Activated CD8-positive, alpha-beta memory T cell treated with anti-CD3 and anti-CD28 coated beads, Interleukin-2, amount 50 U/mL, for 24 hours (primary cell): ENCODE measurements around the gene DYNC1H1.

Experiments
- DNase-seq: peaks from one replicate; pipeline ENCODE4 v3.0.0-alpha.2; 2020; ENCODE audit errors: extremely low read depth

The DYNC1H1 gene

GRCh38 chr14:102035914-102036313, 71.5 kb downstream of the DYNC1H1 start:
- no peak for DNase-seq

DNA sequence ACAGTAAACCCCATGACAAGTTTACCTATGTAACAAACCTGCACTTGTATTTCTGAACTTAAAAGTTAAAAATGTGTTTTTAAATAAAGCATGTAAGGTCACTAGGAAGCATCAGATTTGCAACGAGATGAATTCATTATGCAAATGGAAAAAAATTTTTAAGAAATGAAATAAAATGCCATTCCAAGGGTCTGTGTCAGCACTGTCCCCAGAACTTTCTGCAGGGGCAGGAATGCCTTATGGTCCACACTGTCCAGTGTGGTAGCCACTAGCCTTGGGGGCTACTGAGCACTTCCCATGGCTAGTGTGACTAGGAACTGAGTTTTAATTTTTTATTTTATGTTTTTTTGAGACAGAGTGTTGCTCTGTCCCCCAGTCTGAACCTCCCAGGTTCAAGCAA, 73.3 kb downstream of the DYNC1H1 start:
- DNase-seq = no peak

DNA sequence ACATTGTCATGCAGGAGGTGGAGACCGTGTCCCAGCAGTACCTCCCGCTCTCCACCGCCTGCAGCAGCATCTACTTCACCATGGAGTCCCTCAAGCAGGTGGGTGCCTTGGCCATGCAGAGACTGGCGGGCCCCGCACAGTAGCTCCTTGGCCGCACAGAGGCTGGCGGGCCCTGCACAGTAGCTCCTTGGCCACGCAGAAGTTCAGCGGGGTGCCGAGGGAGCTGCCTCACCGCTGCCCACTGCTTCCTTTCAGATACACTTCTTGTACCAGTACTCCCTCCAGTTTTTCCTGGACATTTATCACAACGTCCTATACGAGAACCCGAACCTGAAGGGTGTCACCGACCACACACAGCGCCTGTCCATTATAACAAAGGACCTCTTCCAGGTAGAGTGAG, 74.8 kb downstream of the DYNC1H1 start:
- no peak for DNase-seq

DNA sequence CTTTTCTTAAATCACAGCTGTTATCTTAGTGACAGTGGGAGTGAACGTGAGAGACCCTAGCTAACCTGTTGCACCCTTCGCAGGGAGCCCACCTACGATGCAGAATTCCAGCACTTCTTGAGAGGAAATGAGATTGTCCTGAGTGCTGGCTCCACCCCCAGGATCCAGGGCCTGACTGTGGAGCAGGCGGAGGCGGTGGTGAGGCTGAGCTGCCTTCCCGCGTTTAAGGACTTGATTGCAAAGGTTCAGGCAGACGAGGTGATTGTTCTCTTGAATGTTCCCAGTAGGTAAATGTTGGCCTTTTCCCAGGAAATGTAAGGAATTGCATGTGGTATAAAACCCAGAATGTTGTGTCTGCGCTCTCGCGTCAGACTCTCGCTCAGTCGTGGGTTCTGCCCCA, 75.8 kb downstream of the DYNC1H1 start:
- no peak for DNase-seq

DNA sequence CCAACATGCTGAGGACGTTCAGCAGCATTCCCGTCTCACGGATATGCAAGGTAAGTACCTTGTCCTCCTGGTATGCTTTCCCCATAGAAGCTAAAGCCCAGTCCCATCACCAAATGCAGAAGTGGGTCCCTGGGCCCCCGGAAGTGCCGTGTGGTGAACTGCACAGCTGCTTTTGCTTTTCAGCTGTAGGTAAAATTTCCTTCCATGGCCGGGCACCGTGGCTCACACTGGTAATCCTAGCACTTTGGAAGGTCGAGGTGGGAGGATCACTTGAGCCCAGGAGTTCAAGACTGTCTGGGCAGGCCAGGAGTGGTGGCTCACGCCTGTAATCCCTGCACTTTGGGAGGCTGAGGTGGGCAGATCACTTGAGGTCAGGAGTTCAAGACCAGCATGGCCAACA, 78.3 kb downstream of the DYNC1H1 start:
- no peak for DNase-seq

- no peak for DNase-seq
Measured at GRCh38 chr14:102043251-102044025, 79.1 kb downstream of the DYNC1H1 start.

- DNase-seq = no peak
Measured at GRCh38 chr14:102044566-102044965, 80.2 kb downstream of the DYNC1H1 start.

GRCh38 chr14:102046337-102047278, 82.2 kb downstream of the DYNC1H1 start:
- no peak for DNase-seq

- DNase-seq = no peak
Measured at GRCh38 chr14:102047808-102048540, 83.6 kb downstream of the DYNC1H1 start.

- no peak for DNase-seq
Measured at GRCh38 chr14:102049258-102050025, 85.1 kb downstream of the DYNC1H1 start.

DNA sequence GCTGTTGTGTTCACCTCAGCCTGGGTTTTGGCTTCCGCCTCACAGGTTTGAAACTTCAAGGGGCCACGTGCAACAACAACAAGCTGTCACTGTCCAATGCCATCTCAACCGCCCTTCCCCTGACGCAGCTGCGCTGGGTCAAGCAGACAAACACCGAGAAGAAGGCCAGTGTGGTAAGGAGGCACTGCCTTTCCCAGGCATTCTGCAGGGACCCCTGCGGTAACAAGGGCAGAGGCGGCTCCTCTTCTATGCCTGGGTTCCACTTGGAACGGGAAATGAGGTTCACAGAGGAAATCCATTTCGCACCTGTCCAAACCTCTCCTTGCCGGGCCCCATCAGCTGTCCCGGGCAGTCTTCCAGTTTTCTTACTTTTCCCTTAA, 85.6 kb downstream of the DYNC1H1 start:
- DNase-seq = no peak

GRCh38 chr14:102050625-102051024, 86.3 kb downstream of the DYNC1H1 start:
- DNase-seq = no peak

GRCh38 chr14:102052522-102052921, 88.1 kb downstream of the DYNC1H1 start:
- DNase-seq = no peak

GRCh38 chr14:102055181-102055901, 91.0 kb downstream of the DYNC1H1 start:
- no peak for DNase-seq

DNA sequence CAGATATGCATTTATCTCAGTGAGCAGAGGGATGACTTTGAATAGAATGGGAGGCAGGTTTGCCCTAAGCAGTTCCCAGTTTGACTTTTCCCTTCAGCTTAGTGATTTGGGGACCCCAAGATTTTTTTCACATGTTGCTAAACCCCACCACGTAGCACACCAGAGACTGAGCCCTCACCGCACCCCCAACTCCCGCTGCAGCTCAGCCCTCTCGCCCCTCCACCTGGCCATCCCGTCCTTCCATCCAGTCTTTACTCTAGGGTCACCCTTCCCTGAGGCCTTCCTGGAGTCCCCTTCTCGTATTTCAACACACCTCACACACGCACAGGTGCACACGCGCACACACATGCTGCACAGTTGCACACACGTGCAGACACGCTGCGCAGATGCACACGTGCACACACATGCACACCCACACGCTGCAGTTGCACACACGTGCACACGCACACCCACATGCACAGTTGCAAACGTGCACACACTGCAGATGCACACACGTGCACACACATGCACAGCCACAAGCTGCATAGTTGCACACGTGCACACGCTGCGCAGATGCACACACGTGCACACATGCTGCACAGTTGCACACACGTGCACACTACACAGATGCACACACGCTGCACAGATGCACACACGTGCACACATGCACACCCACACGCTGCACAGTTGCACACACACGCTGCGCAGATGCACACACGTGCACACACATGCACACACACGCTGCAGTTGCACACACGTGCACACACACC, 92.5 kb downstream of the DYNC1H1 start:
- DNase-seq = no peak

DNA sequence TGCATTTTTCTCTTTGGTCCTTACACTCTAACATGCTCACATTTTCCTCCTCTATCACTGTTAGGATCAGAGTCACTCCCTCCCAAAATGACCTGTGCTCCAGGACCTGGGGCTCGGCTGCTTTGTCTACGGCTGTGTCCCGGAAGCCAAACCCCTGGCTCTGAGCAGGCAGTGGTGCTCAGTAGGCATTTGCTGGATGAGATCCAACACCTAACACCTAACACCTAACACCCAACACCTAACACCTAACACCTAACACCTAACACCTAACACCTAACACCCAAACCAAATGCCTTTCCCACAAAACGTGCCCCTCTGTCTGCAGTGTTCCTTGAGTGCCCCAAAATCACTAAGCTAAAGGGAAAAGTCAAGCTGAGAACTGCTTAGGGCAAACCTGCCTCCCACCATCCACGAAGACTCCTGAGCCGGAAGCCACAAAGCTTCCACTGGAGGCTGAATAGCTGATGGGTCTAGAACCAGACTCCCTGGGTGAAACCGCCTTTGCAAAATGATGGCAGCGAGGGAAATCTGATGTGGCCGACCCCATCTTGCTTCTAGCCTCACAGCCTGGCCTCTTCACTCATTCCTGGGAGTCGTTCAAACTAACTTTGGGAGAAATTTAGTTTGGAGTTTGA, 93.2 kb downstream of the DYNC1H1 start:
- DNase-seq = no peak

DNA sequence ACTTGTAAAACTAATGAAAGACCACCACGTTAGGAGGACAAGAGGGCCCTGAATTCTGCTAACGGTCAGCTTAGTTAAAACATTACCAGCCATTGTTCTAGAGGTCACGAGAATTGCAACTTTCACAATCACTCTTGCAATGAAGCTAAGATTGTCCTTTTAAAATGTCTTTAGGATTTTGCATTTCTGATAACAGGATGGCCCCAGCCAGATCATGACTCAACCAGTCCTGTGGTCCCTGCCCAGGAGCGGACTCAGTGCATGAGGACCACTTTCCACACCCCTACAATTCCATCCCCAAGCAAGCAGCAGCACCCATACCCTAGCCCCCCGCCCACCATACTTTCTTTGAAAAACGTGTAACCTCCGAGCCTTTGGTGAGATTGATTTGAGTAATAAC, 93.8 kb downstream of the DYNC1H1 start:
- DNase-seq = no peak

- DNase-seq = no peak
Measured at GRCh38 chr14:102058961-102059360, 94.6 kb downstream of the DYNC1H1 start.

DNA sequence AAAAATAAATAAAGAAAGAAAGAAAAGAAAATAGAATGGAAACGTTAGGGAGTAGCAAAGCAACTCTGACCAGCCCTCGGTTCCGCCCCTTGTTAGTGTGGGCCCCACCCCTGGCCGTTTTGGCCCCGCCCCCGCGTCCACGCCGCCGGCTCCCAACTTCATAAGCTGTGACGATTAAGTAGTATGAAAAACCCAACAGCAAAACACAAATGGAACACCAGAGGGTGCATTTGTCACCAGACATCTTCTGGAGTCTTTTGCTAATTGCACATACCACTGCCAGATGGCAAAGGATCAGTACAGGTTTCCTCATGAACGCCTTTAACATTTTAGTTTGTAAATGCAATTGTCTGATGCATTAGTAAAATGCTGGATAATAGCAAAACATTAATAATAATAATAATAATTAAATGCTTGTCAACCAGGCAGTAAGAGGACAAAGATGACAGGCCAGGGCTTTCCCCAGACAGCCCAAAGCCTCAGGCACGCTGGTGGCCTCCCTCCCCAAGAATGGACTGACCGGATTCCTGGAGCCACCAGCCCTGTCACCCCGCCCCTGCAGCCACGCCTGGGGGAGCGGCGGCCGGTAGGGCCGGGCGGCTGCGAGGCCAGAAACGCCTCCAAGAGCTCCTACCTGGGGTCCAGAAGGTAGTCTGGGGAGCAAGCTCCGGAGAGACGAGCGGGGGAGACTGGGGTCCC, 98.9 kb downstream of the DYNC1H1 start:
- peak; percentile 23 for DNase-seq
